Peyer's patch (tissue), 4 donors: ENCODE measurements around the gene DCN.

Experiments used
- CTCF ChIP-seq, 6 experiments: fragments of 450-650 bp in 4 of 6; fragments of 200-600 bp in 2 of 6; sonication (generic) in 1 of 6; IDR thresholded peaks; one replicate each; pipeline ENCODE4 v1.5.1; 2017 to 2019; ENCODE audit warnings: antibody characterized with exemption in 6 of 6, mild to moderate bottlenecking in 3 of 6, moderate library complexity in 1 of 6
- POLR2A ChIP-seq, 2 donors: fragments of 450-650 bp; IDR thresholded peaks; one replicate each; pipeline ENCODE4 v1.5.1; 2017; ENCODE audit warnings: antibody characterized with exemption in 2 of 2, mild to moderate bottlenecking in 2 of 2, moderate library complexity in 2 of 2

DNA sequence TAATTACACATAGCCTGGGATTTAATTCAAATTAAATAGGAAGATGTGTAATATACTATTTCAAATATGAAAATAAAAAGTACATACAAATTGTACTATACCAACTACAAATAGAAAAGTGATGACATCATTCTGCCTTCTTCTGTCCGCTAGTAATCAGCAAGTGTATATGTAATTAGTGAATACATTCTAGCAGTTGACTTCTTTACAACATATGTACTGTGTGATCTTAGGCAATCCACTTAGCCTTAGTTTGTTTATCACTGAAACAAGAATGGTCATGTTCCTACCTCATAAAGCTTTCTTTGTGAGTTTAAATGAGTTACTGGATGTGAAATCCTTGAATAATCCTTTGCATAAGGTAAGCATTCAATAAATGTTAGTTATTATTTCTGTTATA is 63.5 kb downstream of the DCN start:
- no peak for TF ChIP-seq CTCF (IDR thresholded peaks at IDR 0.05)
- no peak for TF ChIP-seq POLR2A (IDR thresholded peaks at IDR 0.05)
